Sigmoid colon (tissue), 7 donors: Measurements from ENCODE around the gene RNF10. TPM values are rescaled to one million over a fixed set of nuclear protein-coding genes. Genes with fewer than 3 reads are reported as not detected.

Experiments used
- DNase-seq: peaks from one replicate; pipeline ENCODE4 v3.0.0-alpha.2; 2019
- H3K27ac ChIP-seq, 4 donors: fragments of 200-600 bp; sonication (generic); one replicate each; pipeline ENCODE4 v1.5.1; 2016 to 2019; ENCODE audit warnings: mild to moderate bottlenecking in 1 of 4
- H3K27me3 ChIP-seq, 3 donors: fragments of 200-600 bp; sonication (generic); one replicate each; pipeline ENCODE4 v1.5.1; 2019; ENCODE audit warnings: mild to moderate bottlenecking in 1 of 3
- H3K36me3 ChIP-seq, 4 donors: fragments of 200-600 bp; sonication (generic); one replicate each; pipeline ENCODE4 v1.5.1; 2016 to 2019
- H3K4me1 ChIP-seq, 4 donors: fragments of 200-600 bp; sonication (generic); one replicate each; pipeline ENCODE4 v1.5.1; 2017 to 2019
- H3K4me3 ChIP-seq, 4 donors: fragments of 200-600 bp; sonication (generic); one replicate each; pipeline ENCODE4 v1.5.1; 2017 to 2019; ENCODE audit warnings: mild to moderate bottlenecking in 2 of 4, moderate library complexity in 1 of 4
- H3K9me3 ChIP-seq, 4 donors: fragments of 200-600 bp in 3 of 4; sonication (generic) in 3 of 4; one replicate each; pipeline versions ENCODE4 v1.5.1 to v1.6.1; 2013 to 2019
- CTCF ChIP-seq, 4 experiments: fragments of 450-650 bp in 3 of 4; fragments of 200-600 bp in 1 of 4; IDR thresholded peaks; one replicate each; pipeline ENCODE4 v1.5.1; 2016 to 2019; ENCODE audit warnings: antibody characterized with exemption in 4 of 4, mild to moderate bottlenecking in 3 of 4, moderate library complexity in 2 of 4
- EP300 ChIP-seq, 4 donors: sonication (generic); formaldehyde crosslinking; IDR thresholded peaks; one replicate each; pipeline ENCODE4 v1.6.1; 2017; ENCODE audit warnings: antibody characterized with exemption in 4 of 4
- POLR2A ChIP-seq, 2 donors: fragments of 450-650 bp; IDR thresholded peaks; one replicate each; pipeline ENCODE4 v1.6.1; 2016; ENCODE audit warnings: antibody characterized with exemption in 2 of 2, mild to moderate bottlenecking in 2 of 2, moderate library complexity in 2 of 2
- POLR2AphosphoS5 ChIP-seq, 4 donors: sonication (generic); formaldehyde crosslinking; IDR thresholded peaks; one replicate each; pipeline ENCODE4 v1.6.1; 2017; ENCODE audit warnings: antibody characterized with exemption in 4 of 4
- WGBS, 2 donors: extraction: QIAGEN DNeasy Blood & Tissue Kit; methylation state at CpG; one replicate each; pipeline ENCODE4 v1.1.7; 2013; 5-methylcytosine and 5-hydroxymethylcytosine counted together
- intact Hi-C: fragments of 100-400 bp; cut with DNase I; formaldehyde crosslinking; loops from one replicate; pipeline ENCODE4 v1.15.1; 2023
- polyA plus RNA-seq, 3 donors: library from polyadenylated mRNA; stranded (reverse); fragments of 200-250 nt; gene quantifications; one replicate each; pipeline ENCODE4 v1.2.3, GENCODE V29; 2013
- total RNA-seq, 4 donors: library from RNA; depleted of rRNA; stranded (reverse); fragments of >200 nt; gene quantifications; one replicate each; pipeline ENCODE4 v1.1.0, GENCODE V29; 2016
- donor health status: healthy with polysubstance abuse.
- donor health status: Bipolar disorder and iron deficiency.
- donor health status: healthy.

RNF10 gene
- total and polyA plus RNA-seq, 7 donors, result 106 to 177 (median 115) TPM

GRCh38 chr12:120534703-120535655, 823 bp downstream of the RNF10 start:
- peak overlapping the region; percentile 93 to 99 (median 96) for H3K27ac ChIP-seq
- H3K9me3 ChIP-seq, result no peaks in the 10 kb centered on the region
- peak overlapping the region; percentile 69 to 98 (median 90) for H3K4me3 ChIP-seq
- H3K36me3 ChIP-seq, result no peaks in the 10 kb centered on the region
- peaks cover 0 to 55% (median 50%) of the 10 kb centered on the region in 4 donors for H3K4me1 ChIP-seq
- TF ChIP-seq EP300 (IDR thresholded peaks at IDR 0.05), result no peak
- peak in 2 of 4 donors; percentile 17 to 30 for TF ChIP-seq POLR2AphosphoS5 (IDR thresholded peaks at IDR 0.05)
- no peak for DNase-seq
- H3K27me3 ChIP-seq, result no peaks in the 10 kb centered on the region
- 1% methylated on average over 52 of the region's 52 CpGs for WGBS, 2 donors
- intact Hi-C loops, result loop anchor here (10.0 kb wide), 1 partner anchor 100 kb away; the partner anchor contains the start of gene COX6A1

GRCh38 chr12:120536064-120536791, 2.1 kb downstream of the RNF10 start:
- peak; percentile 17 for DNase-seq
- H3K36me3 ChIP-seq, result no peaks in the 10 kb centered on the region
- H3K4me1 ChIP-seq, result peaks cover 0 to 64% (median 61%) of the 10 kb centered on the region in 4 donors
- WGBS, 2 donors, result 9 to 42% methylated on average over 13 of the region's 13 CpGs
- TF ChIP-seq CTCF (IDR thresholded peaks at IDR 0.05) (no peak), POLR2AphosphoS5 (IDR thresholded peaks at IDR 0.05) (no peak), EP300 (IDR thresholded peaks at IDR 0.05) (no peak), POLR2A (IDR thresholded peaks at IDR 0.05) (no peak)
- no peaks in the 10 kb centered on the region for H3K27me3 ChIP-seq
- H3K27ac ChIP-seq, result peak overlapping the region; percentile 93 to 99 (median 96)
- intact Hi-C loops, result loop anchor here (10.0 kb wide), 1 partner anchor 101 kb away; the partner anchor contains the start of gene COX6A1
- H3K4me3 ChIP-seq, result peak overlapping the region; percentile 69 to 98 (median 90)
- H3K9me3 ChIP-seq, result no peaks in the 10 kb centered on the region

GRCh38 chr12:120537856-120538220, 3.7 kb downstream of the RNF10 start:
- Histone ChIP-seq H3K9me3 (no peaks in the 10 kb centered on the region), H3K27me3 (no peaks in the 10 kb centered on the region), H3K4me1 (peaks cover 0 to 79% (median 75%) of the 10 kb centered on the region in 4 donors), H3K36me3 (peaks cover 0 to 10% (median 0%) of the 10 kb centered on the region in 4 donors), H3K27ac (peak overlapping the region; percentile 93 to 99 (median 96)), H3K4me3 (peak overlapping the region in 3 of 4 donors; percentile 13 to 98 (median 92))
- intact Hi-C loops, result loop anchor here (10.0 kb wide), 1 partner anchor 103 kb away; the partner anchor contains the start of gene COX6A1
- TF ChIP-seq POLR2AphosphoS5 (IDR thresholded peaks at IDR 0.05) (no peak), CTCF (IDR thresholded peaks at IDR 0.05) (no peak), EP300 (IDR thresholded peaks at IDR 0.05) (no peak), POLR2A (IDR thresholded peaks at IDR 0.05) (no peak)
- 54 to 57% methylated on average over 4 of the region's 4 CpGs for WGBS, 2 donors
- peak; percentile 12 for DNase-seq

DNA sequence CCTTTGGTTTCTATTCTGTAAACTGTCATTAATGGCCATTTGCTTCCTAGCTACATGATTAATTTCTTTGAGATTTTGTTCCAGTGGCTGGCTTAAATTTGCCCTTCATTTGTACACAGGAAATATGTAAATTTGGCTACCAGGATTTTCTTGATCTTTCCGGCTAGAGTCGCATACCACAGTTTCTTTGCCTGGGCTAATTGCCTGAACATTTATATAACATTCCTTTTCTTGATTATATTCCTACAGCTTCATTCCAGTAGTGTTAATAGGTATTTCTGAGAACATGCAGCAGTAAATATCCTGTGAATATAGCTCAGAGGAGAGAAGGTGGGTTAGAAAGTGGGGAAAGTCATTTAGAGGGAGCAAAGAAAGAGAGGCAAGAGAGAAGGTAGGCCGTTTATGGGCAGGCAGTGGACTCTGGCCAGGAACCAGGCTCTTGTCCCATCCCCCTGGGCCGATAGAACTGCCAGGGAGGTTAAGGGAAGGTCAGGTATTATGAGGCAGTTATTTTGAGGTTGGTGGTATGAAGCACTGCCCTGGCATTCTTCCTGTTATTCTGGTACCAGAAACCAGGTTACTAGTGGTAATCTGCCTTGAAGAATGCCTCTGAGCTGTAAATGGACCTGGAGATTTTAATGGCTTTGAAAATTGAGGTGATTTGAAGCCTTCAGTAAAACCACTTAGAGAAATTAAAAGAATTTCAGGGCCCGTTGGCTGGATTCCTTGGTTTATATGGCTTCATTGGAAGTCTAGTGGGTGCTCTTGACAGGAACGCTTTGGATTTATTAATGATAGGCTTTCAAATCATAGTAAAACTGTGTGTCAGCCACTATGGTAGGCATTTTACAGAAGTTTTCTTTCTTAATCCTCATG, 4.4 kb downstream of the RNF10 start:
- intact Hi-C loops, result loop anchor here (10.0 kb wide), 1 partner anchor 104 kb away; the partner anchor contains the start of gene COX6A1
- H3K4me3 ChIP-seq, result peak overlapping the region in 3 of 4 donors; percentile 13 to 98 (median 92)
- H3K9me3 ChIP-seq, result no peaks in the 10 kb centered on the region
- H3K4me1 ChIP-seq, result peaks cover 0 to 86% (median 82%) of the 10 kb centered on the region in 4 donors
- peak overlapping the region; percentile 93 to 99 (median 96) for H3K27ac ChIP-seq
- 14 to 22% methylated on average over 6 of the region's 6 CpGs for WGBS, 2 donors
- DNase-seq, result peak; percentile 84
- peaks cover 0 to 10% (median 0%) of the 10 kb centered on the region in 4 donors for H3K36me3 ChIP-seq
- H3K27me3 ChIP-seq, result no peaks in the 10 kb centered on the region
- TF ChIP-seq POLR2A (IDR thresholded peaks at IDR 0.05) (no peak), EP300 (IDR thresholded peaks at IDR 0.05) (peak in 1 of 4 donors; percentile 34), POLR2AphosphoS5 (IDR thresholded peaks at IDR 0.05) (peak in 3 of 4 donors; percentile 52 to 68 (median 57))

DNA sequence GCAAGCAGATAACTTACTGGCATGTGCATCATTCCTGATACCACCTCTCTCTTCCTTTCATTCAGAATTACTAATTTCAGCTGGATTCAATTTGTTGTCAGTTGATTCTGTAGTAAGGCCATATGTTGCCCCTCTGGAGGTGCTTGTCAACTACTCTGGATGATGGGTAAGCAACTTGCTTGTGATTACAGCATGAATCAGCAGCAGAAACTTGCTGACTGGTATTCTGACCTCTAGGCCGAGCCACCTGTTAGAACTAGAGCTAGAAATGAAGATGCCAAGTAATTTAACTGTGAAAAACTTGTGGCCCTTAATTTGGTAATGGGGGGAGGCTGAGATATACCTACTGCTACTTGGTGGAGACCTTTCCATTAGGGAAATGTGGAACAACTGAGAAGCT, 5.1 kb downstream of the RNF10 start:
- TF ChIP-seq POLR2A (IDR thresholded peaks at IDR 0.05), result no peak
- TF ChIP-seq CTCF (IDR thresholded peaks at IDR 0.05), result no peak
- TF ChIP-seq EP300 (IDR thresholded peaks at IDR 0.05), result no peak
- no peak for TF ChIP-seq POLR2AphosphoS5 (IDR thresholded peaks at IDR 0.05)
- H3K9me3 ChIP-seq, result no peaks in the 10 kb centered on the region
- intact Hi-C loops, result loop anchor here (10.0 kb wide), 1 partner anchor 105 kb away; the partner anchor contains the start of gene COX6A1
- H3K4me3 ChIP-seq, result no peak overlapping the region
- peaks cover 0 to 10% (median 0%) of the 10 kb centered on the region in 4 donors for H3K36me3 ChIP-seq
- no peaks in the 10 kb centered on the region for H3K27me3 ChIP-seq
- H3K27ac ChIP-seq, result peak overlapping the region; percentile 93 to 99 (median 96)
- DNase-seq, result peak; percentile 25
- 73 to 74% methylated on average over 1 of the region's 1 CpG for WGBS, 2 donors
- H3K4me1 ChIP-seq, result peaks cover 0 to 93% (median 88%) of the 10 kb centered on the region in 4 donors
